ENCODE measurements around the gene PRKG1.

Gene PRKG1

GRCh38 chr10:51076299-51076841 lies 2.1 kb downstream of the PRKG1 start:
- no peak overlapping the region for H3K4me3 ChIP-seq (replicated peaks; ENCODE audit: insufficient read depth, low read length)
- TF ChIP-seq SPI1 (IDR thresholded peaks at IDR 0.05; ENCODE audit: borderline replicate concordance, low read depth): no peak
- TF ChIP-seq GABPA (IDR thresholded peaks at IDR 0.05; ENCODE audit: low read depth): no peak
- TF ChIP-seq POLR2AphosphoS5 (IDR thresholded peaks at IDR 0.05; ENCODE audit: low read depth): no peak
- TF ChIP-seq REST (IDR thresholded peaks at IDR 0.05; ENCODE audit: insufficient replicate concordance, low read depth): no peak
- DNase-seq (ENCODE audit: low read depth in 1 of 2, low spot score in 1 of 2): no peak
- H3K27me3 ChIP-seq (ENCODE audit: insufficient read depth, poor library complexity, severe bottlenecking): peaks cover 40% of the 10 kb centered on the region
- no peak overlapping the region for H3K27ac ChIP-seq (replicated peaks)

GRCh38 chr10:51077074-51077473 lies 2.8 kb downstream of the PRKG1 start:
- Histone ChIP-seq H3K27me3 (ENCODE audit: insufficient read depth, poor library complexity, severe bottlenecking) (peaks cover 40% of the 10 kb centered on the region), H3K4me3 (replicated peaks; ENCODE audit: insufficient read depth, low read length) (no peak overlapping the region), H3K27ac (replicated peaks) (no peak overlapping the region)
- DNase-seq (ENCODE audit: low read depth in 1 of 2, low spot score in 1 of 2): no peak
- TF ChIP-seq SPI1 (IDR thresholded peaks at IDR 0.05; ENCODE audit: borderline replicate concordance, low read depth) (no peak), POLR2AphosphoS5 (IDR thresholded peaks at IDR 0.05; ENCODE audit: low read depth) (no peak), GABPA (IDR thresholded peaks at IDR 0.05; ENCODE audit: low read depth) (no peak), CTCF (IDR thresholded peaks at IDR 0.05; ENCODE audit: insufficient read depth, low read length) (no peak), REST (IDR thresholded peaks at IDR 0.05; ENCODE audit: insufficient replicate concordance, low read depth) (no peak)

DNA sequence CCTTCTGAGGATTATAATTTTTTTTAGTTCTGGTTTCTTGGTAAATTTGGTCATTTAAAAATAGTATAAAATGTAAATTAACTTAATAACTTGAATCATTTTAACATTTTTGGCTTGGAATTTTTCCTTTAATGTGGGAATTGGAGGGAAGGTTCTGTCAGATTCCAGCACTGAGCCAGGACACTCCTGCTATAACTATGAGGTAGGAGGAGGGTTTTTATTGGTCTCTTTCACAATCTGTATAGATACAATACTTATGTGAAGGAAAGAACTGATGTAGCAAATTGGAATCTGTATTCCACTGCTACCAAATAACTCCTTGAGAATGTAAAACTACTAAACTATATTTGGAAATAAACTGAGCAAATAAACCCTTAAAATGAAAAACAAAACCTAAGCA lies 3.2 kb downstream of the PRKG1 start:
- DNase-seq (ENCODE audit: low read depth in 1 of 2, low spot score in 1 of 2): no peak
- H3K27ac ChIP-seq (replicated peaks): no peak overlapping the region
- H3K4me3 ChIP-seq (replicated peaks; ENCODE audit: insufficient read depth, low read length): no peak overlapping the region
- peaks cover 36% of the 10 kb centered on the region for H3K27me3 ChIP-seq (ENCODE audit: insufficient read depth, poor library complexity, severe bottlenecking)
- no peak for TF ChIP-seq POLR2AphosphoS5 (IDR thresholded peaks at IDR 0.05; ENCODE audit: low read depth)

GRCh38 chr10:51079331-51079730 lies 5.0 kb downstream of the PRKG1 start:
- Histone ChIP-seq H3K4me3 (replicated peaks; ENCODE audit: insufficient read depth, low read length) (no peak overlapping the region), H3K27ac (replicated peaks) (no peak overlapping the region)

More at GRCh38 chr10:51079331-51079730, 5.0 kb downstream of the PRKG1 start:
- DNase-seq (ENCODE audit: low read depth in 1 of 2, low spot score in 1 of 2): no peak
- peaks cover 18% of the 10 kb centered on the region for H3K27me3 ChIP-seq (ENCODE audit: insufficient read depth, poor library complexity, severe bottlenecking)
- TF ChIP-seq GABPA (IDR thresholded peaks at IDR 0.05; ENCODE audit: low read depth): no peak
- no peak for TF ChIP-seq POLR2AphosphoS5 (IDR thresholded peaks at IDR 0.05; ENCODE audit: low read depth)
- TF ChIP-seq REST (IDR thresholded peaks at IDR 0.05; ENCODE audit: insufficient replicate concordance, low read depth): no peak
- no peak for TF ChIP-seq CTCF (IDR thresholded peaks at IDR 0.05; ENCODE audit: insufficient read depth, low read length)
- no peak for TF ChIP-seq SPI1 (IDR thresholded peaks at IDR 0.05; ENCODE audit: borderline replicate concordance, low read depth)

All from HL-60 (cell line).